Measurements from ENCODE around the gene GPR18. TPM values are rescaled to one million over a fixed set of nuclear protein-coding genes. Genes with fewer than 3 reads are reported as not detected.

The GPR18 gene
- total RNA-seq, 1 experiment from 2014 or later: not detected

DNA sequence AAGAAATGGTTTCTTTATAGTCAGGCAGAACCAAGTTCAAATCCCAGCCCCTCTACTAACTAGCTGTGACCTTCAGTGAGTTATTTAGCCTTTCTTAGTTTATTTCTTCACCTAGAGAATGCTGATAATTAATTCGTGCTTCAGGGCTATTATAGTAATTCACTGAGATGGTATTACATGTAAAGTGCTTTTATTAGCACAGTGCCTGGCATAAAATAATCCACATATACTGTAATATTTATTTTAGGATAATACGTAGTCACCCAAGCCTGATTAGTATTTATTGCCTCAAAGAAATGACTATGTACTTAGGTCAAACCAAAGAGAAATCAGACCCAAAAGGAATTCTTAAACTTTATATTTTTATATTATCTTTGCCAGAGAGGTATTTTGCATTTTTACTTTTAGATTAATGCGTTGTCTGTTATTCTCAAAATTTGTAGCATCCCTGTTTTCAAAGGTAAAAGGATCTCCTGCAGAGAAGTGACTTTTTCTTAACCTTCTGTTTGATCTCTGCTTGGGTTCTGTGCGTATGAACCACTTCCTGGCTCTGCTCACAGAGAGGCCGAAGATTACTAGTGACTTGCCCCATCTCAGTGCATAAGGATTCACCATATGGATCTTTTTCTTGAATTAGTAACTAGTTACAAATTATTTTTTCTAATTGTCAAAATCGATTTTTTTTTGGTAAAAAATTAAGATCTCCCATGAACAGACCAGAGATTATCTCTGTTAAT lies 37.8 kb downstream of the GPR18 start:
- BruUV-seq (replicated peaks): no TSS peak
- no peak overlapping the region for H3K27ac ChIP-seq (ENCODE audit: low read depth, low read length, poor library complexity, severe bottlenecking)
- no peak overlapping the region for H3K4me3 ChIP-seq (ENCODE audit: low read depth, low read length, poor library complexity, severe bottlenecking)
- TF ChIP-seq EZH2 (IDR thresholded peaks at IDR 0.05; ENCODE audit: borderline replicate concordance, low read depth, low read length, poor library complexity, severe bottlenecking) (no peak), CTCF (conservative IDR thresholded peaks at IDR 0.05; ENCODE audit: low read depth, low read length) (no peak)
- no peaks in the 10 kb centered on the region for H3K27me3 ChIP-seq (replicated peaks; ENCODE audit: insufficient read depth, low read depth, low read length, poor library complexity)
- H3K4me1 ChIP-seq (ENCODE audit: insufficient read depth, low read length, poor library complexity, severe bottlenecking): no peaks in the 10 kb centered on the region
- peaks cover 8% of the 10 kb centered on the region for H3K9me3 ChIP-seq (ENCODE audit: low read depth, low read length, poor library complexity, severe bottlenecking)
- ChIA-PET CTCF (no interaction called here), POLR2A (ENCODE audit: low non-redundant PET) (no interaction called here)
- H3K36me3 ChIP-seq (ENCODE audit: insufficient read depth, low read length, poor library complexity, severe bottlenecking): no peaks in the 10 kb centered on the region
- intact Hi-C loops (cut with micrococcal nuclease; ENCODE audit: unreplicated experiment): no loop called here
- DNase-seq (ENCODE audit: low spot score): no peak

- Histone ChIP-seq H3K27ac (ENCODE audit: low read depth, low read length, poor library complexity, severe bottlenecking) (no peak overlapping the region), H3K4me1 (ENCODE audit: insufficient read depth, low read length, poor library complexity, severe bottlenecking) (no peaks in the 10 kb centered on the region), H3K4me3 (ENCODE audit: low read depth, low read length, poor library complexity, severe bottlenecking) (no peak overlapping the region), H3K27me3 (replicated peaks; ENCODE audit: insufficient read depth, low read depth, low read length, poor library complexity) (no peaks in the 10 kb centered on the region), H3K36me3 (ENCODE audit: insufficient read depth, low read length, poor library complexity, severe bottlenecking) (no peaks in the 10 kb centered on the region), H3K9me3 (ENCODE audit: low read depth, low read length, poor library complexity, severe bottlenecking) (peaks cover 8% of the 10 kb centered on the region)
- no TSS peak for BruUV-seq (replicated peaks)
- no peak for TF ChIP-seq CTCF (conservative IDR thresholded peaks at IDR 0.05; ENCODE audit: low read depth, low read length)
- no peak for TF ChIP-seq EZH2 (IDR thresholded peaks at IDR 0.05; ENCODE audit: borderline replicate concordance, low read depth, low read length, poor library complexity, severe bottlenecking)
- ChIA-PET POLR2A (ENCODE audit: low non-redundant PET) (no interaction called here), CTCF (no interaction called here)
- intact Hi-C loops (cut with micrococcal nuclease; ENCODE audit: unreplicated experiment): no loop called here
- DNase-seq (ENCODE audit: low spot score): no peak
Observed at GRCh38 chr13:99218969-99219368, 39.2 kb downstream of the GPR18 start.

GRCh38 chr13:99218545-99218944 lies 39.6 kb downstream of the GPR18 start:
- Histone ChIP-seq H3K4me3 (ENCODE audit: low read depth, low read length, poor library complexity, severe bottlenecking) (no peak overlapping the region), H3K4me1 (ENCODE audit: insufficient read depth, low read length, poor library complexity, severe bottlenecking) (no peaks in the 10 kb centered on the region), H3K27me3 (replicated peaks; ENCODE audit: insufficient read depth, low read depth, low read length, poor library complexity) (no peaks in the 10 kb centered on the region), H3K9me3 (ENCODE audit: low read depth, low read length, poor library complexity, severe bottlenecking) (peaks cover 8% of the 10 kb centered on the region), H3K27ac (ENCODE audit: low read depth, low read length, poor library complexity, severe bottlenecking) (no peak overlapping the region), H3K36me3 (ENCODE audit: insufficient read depth, low read length, poor library complexity, severe bottlenecking) (no peaks in the 10 kb centered on the region)
- intact Hi-C loops (cut with micrococcal nuclease; ENCODE audit: unreplicated experiment): no loop called here
- BruUV-seq (replicated peaks): no TSS peak
- no peak for DNase-seq (ENCODE audit: low spot score)
- TF ChIP-seq EZH2 (IDR thresholded peaks at IDR 0.05; ENCODE audit: borderline replicate concordance, low read depth, low read length, poor library complexity, severe bottlenecking) (no peak), CTCF (conservative IDR thresholded peaks at IDR 0.05; ENCODE audit: low read depth, low read length) (no peak)
- ChIA-PET POLR2A (ENCODE audit: low non-redundant PET) (no interaction called here), CTCF (no interaction called here)
